HG02970 (cell line): Measurements from ENCODE around the gene SPRR5.

Source experiments
- ATAC-seq: cut with Tn5 transposase; IDR thresholded peaks from one replicate; pipeline ENCODE4 v1.9.1; 2021; ENCODE audit warnings: mild to moderate bottlenecking, moderate library complexity, moderate number of reproducible peaks; ENCODE audit not compliant: unreplicated experiment, low FRiP score

SPRR5 gene, protein sequence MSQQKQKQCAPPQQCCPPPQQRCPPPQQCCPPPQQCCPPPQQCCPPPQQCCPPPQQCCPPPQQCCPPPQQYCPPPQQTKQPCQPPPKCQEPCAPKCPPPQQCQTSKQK

GRCh38 chr1:152946651-152947256 is at the start of gene SPRR5:
Gene SPRR5, plus strand, starts transcription at chr1:152947206. Its CDS starts 1,349 bp downstream, at chr1:152948555.
- ATAC-seq, result no peak

- no peak for ATAC-seq
Observed at GRCh38 chr1:152899027-152899426, 48.0 kb upstream of the SPRR5 start.

GRCh38 chr1:152899883-152900282 is 47.1 kb upstream of the SPRR5 start:
- ATAC-seq, result no peak

DNA sequence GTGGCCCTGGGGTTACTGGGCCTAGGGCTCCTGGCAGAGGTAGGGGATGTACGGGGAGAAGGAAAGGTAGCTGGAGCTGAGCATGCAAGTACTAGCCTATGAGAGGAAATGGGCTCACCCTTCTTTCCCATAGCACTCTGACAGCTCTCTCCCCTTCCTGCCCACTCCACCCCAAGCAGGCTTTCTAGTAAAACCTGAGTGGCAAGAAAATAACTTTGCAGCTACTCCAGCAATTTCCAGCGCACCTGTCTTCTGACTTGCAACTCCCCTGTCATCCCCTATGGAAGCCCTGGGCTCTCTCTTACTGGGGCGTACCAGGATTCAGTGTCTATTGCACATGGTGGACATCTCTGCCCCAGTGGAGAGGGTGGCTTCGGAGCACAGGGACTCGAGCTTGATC is 45.4 kb upstream of the SPRR5 start:
- no peak for ATAC-seq

- no peak for ATAC-seq
Observed at GRCh38 chr1:152902636-152903035, 44.4 kb upstream of the SPRR5 start.

GRCh38 chr1:152904688-152905440 is 42.1 kb upstream of the SPRR5 start:
- ATAC-seq, result no peak

DNA sequence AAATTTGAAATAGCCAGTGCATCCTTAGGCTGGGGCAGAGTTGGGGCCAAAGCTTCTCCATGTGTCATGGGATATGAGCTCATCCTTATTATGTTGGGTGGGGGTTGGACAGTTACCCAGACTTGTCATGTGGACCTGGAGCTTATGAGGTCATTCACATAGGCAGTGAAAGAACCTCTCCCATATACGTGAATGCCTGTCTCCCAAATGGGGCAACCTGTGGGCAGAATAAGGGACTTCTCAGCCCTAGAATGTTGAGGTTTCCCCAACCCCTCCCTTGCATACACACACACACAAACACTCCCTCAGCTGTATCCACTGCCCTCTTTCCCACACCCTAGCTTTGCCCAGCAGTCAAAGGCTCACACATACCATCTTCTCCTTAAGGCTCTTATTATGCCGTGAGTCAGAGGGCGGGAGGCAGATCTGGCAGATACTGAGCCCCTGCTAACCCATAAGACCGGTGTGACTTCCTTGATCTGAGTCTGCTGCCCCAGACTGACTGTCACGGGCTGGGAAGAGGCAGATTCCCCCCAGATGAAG is 40.9 kb upstream of the SPRR5 start:
- ATAC-seq, result no peak

DNA sequence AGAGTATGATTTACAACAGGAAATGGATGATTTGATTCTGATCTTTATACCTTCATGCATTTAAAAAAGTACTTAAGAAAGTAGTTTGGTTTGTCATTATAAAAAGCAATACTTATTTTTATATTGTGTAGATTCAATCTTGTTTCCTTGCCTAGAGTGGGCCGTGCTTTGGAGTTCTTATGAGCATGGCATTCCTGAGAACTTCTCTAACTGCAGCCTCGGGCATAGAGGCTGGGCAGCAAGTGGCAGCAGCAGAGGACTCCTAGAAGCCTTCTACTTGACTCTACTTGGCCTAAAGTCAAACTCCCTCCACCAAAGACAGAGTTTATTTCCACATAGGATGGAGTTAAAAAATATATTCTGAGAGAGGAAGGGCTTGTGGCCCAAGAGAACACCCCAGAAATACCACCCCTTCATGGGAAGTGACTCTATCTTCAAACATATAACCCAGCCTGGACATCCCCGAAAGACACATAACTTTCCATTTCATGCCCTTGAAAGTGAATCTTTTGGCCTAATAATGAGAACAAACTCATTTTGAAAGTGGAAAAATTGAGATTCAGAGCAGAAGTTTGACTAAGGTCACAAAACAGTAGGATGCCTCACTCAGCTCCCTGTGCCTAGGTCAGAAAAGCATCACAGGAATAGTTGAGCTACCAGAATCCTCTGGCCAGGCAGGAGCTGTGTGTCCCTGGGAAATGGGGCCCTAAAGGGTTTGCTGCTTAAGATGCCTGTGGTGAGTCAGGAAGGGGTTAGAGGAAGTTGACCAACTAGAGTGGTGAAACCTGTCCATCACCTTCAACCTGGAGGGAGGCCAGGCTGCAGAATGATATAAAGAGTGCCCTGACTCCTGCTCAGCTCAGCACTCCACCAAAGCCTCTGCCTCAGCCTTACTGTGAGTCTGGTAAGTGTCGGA is 39.1 kb upstream of the SPRR5 start, which contains the start of gene IVL:
Gene IVL, plus strand, starts transcription at position 861 of the 916 bp plus-strand sequence. CDS start 1,252 bp downstream, outside the sequence.
- no peak for ATAC-seq

GRCh38 chr1:152909206-152909605 is 37.8 kb upstream of the SPRR5 start:
- ATAC-seq, result no peak

- ATAC-seq, result no peak
Observed at GRCh38 chr1:152912471-152912870, 34.5 kb upstream of the SPRR5 start.

GRCh38 chr1:152912900-152913299 is 34.1 kb upstream of the SPRR5 start:
- ATAC-seq, result no peak

DNA sequence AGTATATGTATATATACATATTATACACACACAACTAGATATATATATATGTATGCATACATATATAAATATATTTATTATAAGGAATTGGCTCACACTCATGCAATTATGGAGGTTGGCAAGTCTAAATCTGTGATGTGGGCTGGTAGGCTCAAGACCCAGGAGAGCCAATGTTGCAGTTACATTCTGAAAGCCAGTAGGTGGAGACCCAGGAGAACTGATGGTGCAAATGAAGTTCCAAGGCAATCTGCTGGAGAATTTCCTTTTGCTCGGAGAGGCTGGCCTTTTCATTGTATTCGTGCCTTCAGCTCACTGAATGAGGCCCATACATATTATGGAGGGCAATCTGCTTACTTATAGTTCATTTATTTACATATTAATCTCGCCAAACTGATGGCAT is 29.2 kb upstream of the SPRR5 start:
- no peak for ATAC-seq

DNA sequence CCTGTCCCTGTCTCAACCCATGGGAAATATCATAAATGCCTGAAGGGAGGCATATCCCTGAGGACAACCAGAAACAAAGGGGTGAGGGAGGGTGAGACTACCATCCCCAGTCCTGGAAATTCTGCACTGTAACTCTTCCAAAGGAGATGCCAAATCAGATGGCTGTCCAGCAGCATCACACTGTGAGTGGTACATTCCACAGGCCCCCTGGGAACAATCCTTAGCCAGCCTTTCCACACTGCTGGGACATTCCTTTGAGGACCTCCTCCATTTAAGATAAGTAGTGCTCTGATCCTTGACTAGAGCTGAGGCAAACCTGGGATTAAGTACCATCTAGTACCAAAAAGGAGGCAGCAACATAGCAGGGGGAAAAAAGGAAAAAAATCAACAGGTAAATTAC is 27.9 kb upstream of the SPRR5 start:
- no peak for ATAC-seq

GRCh38 chr1:152924191-152924590 is 22.8 kb upstream of the SPRR5 start:
- ATAC-seq, result no peak

DNA sequence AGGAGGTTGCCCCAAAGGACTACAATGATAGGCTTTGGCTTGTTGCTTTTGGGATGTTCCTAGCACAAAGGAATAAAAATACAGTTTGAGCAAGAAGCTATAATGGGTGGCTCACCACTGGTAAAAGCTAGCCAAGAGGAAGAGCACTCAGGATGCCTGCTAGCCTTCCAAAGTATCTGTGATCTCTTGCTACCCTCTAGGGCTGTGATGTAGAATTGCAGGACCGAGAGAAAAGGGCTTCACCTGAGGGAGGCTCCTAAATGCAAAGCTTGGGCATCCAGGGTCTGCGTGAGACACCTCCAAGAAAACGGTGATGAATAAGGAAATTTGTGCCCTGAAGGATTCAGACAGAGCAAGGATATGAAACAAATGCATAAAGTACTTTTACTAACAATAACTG is 20.9 kb upstream of the SPRR5 start:
- ATAC-seq, result no peak

- ATAC-seq, result no peak
Observed at GRCh38 chr1:152928671-152929070, 18.3 kb upstream of the SPRR5 start.

- ATAC-seq, result no peak
Observed at GRCh38 chr1:152932170-152932811, 14.7 kb upstream of the SPRR5 start.

GRCh38 chr1:152933196-152933595 is 13.8 kb upstream of the SPRR5 start:
- no peak for ATAC-seq

DNA sequence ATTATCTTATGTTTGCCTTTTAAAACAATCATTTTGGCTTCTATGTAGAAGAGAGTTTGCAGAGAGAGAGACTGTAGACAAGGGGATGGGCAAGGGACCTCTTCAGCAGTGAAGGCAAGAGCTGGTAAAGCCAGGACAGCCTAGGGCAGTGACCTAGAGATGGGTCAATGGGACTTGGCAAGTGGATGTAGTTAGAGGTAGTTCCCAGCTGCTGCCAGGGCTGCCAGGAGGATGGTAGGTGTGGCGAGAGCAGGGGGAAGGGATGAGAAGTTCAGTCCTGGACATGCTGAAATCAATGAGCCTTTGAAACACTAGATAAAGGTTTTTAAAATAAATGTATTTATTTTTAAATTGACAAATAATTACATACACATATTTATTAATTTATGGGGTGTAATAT is 6.4 kb upstream of the SPRR5 start:
- ATAC-seq, result no peak
